Brain pericyte (primary cell): ENCODE results near the gene ST6GALNAC1.

Experiments
- DNase-seq: peaks from one replicate; pipeline ENCODE4 v3.0.0-alpha.2; 2012; ENCODE audit warnings: low read depth, low spot score

ST6GALNAC1 gene

DNA sequence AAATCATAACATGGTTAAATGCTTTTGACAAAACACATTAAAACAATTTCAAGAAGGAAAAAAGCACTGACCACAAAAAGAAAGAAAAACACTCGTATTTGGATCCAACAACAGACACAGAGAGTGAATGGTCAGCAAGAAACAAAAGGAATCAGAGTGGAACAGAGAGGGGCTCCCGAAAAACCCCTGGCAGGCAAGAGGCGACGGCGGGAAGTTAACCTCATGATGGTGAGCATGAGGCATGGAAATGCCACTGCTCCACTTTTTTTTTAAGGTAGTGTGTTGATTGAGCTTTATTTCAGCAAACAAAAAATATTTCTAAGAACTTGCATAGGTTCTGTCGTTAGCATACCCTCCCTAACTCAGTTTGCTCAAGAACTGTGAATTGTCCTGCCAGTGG, 32.1 kb upstream of the ST6GALNAC1 start:
- no peak for DNase-seq

DNA sequence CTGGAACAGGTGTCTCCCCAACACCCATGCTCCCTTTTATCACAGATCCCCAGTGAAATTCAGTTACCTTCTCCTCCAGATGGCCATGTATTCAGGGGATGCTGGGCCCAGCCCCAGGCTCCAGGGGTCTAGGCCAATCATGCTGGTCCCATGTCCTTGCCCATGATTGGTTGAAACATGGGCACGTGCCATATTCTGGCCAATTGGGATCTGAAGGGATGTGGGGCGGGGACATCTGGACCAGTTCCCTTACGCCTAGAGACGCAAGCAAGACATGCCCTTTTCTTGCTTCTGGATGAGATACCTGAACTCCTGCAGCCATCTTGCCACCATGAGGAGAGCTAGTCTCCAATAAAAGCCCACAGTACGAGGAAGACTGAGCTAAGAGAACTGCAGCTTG, 31.0 kb upstream of the ST6GALNAC1 start:
- DNase-seq = no peak

DNA sequence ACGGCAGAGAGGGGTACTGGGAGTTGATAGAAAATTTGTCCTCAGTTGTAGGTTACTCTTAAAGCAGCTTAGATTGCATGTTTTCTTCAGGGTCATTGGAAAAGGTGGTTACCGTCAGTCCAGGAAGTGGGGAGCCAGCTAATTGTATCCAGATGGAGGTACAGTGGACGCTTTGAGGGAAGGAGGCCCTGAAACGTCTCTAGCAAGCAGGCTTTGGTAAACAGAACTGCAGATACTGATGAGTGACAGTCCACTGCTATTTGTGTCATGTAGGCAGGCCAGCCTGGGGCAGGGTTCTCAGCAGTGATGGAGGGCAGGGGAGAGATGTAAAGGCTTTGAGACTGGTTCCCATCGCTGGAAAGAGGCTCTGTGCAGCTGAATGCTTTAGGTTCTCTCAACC, 30.2 kb upstream of the ST6GALNAC1 start:
- DNase-seq = no peak

DNA sequence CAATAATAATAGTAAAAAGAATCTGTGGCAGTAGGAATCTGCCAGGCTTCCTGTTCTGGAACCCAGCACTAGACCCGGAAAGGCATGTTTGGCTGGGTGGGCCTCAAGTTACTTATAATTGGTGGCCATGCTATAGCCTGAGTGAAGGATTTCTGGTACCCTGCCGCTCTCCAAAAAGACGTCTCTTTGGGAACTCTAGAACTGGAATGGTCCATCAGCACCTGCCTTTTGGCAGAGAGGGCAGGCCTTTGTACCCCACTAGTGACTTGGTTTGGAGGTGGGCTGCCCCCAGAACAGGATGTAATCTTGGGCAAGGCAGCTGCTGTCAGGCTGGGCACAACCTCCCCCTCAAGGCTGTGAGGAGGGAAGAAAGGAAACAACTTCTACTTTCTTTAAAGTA, 29.3 kb upstream of the ST6GALNAC1 start:
- no peak for DNase-seq

DNA sequence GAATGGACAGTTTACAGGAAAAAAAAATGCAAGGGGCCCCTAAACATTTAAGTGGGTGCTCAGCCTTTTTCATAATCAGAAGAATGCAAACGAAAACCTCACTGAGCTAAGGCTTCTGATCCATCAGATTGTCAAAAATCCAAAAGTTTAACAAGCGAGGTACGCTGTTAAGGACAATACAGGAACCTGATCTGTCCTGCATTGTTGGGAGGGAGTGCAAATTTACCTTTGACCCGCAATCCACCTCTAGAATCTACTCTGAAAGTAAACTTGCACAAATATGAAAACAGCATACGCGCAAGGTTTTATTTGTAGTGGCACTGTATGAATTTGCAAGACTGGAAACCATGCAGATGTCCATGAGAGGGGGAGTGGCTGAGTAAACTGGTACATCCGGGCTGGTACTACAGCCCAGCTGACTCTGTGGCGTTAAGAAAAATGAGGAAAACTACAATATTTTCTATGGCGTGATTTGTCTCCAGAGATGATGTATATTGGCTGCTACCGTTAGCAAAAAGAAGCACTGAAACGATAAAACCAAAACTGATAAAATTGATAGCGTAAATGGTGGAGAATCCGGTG, 28.8 kb upstream of the ST6GALNAC1 start:
- no peak for DNase-seq

DNA sequence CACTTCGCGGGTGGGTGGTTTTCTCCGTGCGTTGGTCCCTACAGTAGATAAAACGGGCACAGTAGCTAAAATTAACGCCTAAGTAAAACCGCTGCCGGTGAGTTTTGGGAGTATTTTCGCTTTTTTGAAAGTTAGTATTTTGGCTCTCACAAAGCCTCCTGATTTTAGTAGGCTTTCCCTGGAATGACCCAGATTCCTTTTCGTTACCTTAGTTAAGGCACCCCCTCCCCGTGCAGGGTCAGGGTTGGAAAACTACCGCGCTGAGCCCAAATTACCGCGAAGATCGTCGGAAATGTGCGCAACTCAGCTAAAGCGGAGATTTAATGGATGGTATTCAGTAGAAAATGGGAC, 28.3 kb upstream of the ST6GALNAC1 start:
- no peak for DNase-seq

DNA sequence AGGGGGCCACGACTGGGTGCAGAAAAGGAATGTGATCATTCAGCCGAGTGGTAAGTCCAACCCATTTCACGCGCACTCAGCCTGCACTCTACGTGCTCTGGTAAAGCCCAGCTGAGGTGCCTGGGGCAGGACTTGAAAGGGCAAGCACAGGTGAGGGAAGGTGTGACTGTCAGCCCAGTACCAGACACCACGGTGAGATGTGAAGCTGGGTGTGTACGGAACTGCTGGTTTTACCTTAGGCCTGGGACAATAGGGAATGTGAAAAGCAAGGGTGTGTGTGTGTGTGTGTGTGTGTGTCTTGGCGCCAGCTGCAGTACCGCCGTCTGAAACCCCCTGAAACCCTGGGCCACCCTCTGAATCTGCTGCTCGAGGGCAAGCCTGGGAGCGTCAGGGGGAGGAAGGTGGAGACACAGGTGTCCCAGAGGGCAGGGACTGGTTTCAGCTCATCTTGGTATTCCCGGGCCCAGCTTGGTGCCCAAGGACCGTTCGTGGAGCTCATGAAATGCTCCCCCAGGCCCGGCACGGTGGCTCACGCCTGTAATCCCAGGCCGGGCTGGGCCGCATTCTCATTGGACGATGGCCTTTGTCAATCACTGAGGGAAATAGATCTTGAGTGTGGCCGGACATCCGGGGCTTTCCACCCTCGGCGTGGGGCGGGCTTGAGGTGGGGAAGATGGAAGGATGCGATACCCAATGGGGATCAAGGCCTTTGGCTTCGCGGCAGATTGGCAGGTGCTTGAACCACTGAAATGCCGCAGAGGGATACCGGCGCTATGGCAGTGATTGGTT, 27.8 kb upstream of the ST6GALNAC1 start:
- peak; percentile 99 for DNase-seq

DNA sequence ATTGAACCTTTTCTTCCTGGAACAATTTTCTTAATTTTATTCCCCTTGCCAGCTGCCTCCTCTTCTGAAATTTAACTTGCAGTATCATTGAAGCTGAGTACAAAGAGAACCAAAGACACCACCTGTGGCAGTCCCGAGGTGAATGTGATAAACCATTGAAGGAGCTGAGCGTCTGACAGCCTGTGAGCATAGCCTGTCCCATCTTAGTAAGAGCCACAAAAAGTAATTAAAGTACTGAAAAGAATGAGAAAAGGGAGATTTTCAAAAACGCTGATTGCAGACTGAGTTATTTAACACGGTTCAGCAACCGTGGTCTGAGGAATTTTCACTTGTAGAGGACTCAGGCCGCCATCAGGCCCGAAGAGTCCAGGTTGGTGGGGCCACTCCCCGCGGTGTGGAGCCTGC, 27.2 kb upstream of the ST6GALNAC1 start:
- DNase-seq = no peak

DNA sequence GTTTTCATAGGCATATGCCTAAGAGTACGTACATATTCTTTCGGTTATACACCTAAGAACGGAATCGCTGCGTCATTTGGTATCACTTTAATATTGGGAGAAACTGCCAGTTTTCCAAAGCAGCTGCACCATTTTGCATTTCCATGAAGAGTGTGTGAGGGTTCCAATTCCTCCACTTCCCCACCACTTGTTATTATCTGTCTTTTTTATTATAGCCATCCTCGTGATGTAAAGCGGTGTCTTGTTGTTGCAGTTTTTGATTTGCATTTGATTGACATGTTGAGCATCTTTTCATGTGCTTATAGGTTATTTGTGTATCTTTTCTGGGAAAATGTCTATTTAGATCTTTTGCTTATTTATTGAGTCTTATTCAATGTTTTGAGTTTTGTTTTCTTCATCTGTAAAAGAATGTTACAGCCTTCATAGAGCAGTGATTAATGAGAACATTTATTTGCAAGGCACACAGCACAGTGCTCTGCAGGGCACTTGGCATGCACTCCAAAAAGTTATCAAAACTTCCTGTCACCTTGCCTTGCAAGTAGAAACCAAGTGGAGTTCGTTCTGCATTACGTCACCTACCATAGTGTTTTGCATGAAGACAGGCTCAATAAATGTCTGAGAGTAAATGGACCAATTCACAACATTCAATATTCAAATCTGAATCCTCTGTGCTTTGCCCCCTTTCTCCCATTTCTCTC, 26.6 kb upstream of the ST6GALNAC1 start:
- DNase-seq = no peak

DNA sequence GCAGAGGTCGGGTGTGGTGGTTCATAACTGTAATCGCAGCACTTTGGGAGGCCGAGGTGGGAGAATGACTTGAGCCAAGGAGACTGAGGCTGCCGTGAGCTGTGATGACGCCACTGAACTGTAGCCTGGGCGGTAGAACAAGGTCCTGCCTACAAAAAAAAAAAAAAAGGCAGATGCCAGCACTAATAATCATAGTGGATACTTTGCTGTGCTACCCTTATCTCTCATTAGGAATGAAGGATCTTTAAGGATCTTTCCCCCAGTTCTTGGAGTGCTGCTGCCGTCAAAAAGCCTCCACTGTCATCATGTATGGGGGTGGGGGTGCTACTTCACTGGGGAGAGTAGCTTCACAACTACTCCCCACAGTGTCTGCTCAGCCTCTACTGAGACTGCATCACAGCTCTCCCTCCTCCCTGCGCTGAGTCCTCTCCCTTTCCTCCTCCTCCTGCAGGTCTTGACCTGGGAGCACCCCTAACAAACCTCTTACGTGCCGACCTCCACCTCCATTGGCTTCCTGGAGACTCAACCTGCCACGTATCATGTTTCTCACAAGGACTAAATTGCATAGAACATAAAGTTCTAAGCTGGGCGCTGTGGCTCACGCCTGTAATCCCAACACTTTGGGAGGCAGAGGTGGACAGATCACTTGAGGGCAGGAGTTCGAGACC, 24.4 kb upstream of the ST6GALNAC1 start:
- no peak for DNase-seq

DNA sequence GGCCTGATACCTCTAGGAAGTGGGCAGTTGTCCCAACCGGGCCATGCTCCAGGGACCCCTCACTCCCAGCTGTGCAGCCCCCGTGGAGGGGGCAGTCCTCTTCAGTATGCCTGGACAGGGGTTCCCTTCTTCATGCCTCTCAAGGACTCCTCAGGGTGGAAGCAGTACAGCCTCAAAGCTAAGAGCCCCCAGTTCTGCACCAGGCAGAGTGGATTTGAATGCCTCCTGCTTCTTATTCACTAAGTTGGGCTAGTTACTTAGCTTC, 23.9 kb upstream of the ST6GALNAC1 start:
- no peak for DNase-seq

DNA sequence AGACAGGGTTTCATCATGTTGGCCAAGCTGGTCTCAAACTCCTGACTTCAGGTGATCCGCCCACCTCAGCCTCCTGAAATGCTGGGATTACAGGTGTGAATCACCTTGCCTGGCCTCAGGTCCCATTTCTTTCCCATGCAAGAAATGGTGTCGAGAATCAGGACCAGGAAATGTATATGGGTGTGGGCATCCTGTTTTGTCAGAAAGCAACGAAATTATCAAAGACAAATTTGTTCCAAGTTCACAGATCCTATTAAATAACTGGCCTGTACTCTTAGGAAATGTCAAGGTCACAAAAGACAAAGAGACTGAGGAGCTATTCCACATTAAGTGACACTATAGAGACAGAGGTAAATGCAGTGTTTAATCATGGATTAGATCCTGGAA, 17.1 kb upstream of the ST6GALNAC1 start:
- DNase-seq = no peak

DNA sequence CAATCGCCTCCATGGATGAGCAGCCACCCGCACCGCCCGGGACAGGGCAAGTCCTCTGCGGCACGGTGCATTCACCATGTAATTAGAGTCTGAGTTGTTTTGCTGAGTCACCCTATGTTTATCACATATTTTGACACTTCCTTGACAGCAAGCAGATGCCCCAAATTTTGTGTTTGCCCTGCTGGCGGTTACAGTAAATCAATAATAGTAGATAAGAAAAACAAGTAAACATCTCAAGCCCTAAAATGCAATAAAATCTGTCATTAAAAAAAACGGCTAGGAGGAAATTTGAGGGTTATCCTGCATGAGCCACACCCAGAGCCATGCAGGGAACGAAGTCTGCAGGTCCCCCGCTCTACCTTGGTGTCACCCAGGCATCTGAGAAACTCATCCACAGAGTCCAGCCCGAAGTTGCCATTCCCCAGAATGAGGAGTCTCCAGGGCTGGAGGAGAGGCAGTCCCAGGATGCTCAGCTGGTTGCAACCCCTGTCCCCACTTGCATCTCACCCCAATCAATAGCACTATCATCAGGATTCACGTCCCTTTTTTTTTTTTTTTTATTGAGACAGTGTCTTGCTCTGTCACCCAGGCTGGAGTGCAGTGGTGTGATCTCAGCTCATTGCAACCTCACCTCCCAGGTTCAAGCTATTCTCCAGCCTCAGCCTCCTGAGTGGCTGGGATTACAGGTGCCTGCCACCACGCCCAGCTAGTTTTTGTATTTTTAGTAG, 16.5 kb upstream of the ST6GALNAC1 start:
- no peak for DNase-seq

DNA sequence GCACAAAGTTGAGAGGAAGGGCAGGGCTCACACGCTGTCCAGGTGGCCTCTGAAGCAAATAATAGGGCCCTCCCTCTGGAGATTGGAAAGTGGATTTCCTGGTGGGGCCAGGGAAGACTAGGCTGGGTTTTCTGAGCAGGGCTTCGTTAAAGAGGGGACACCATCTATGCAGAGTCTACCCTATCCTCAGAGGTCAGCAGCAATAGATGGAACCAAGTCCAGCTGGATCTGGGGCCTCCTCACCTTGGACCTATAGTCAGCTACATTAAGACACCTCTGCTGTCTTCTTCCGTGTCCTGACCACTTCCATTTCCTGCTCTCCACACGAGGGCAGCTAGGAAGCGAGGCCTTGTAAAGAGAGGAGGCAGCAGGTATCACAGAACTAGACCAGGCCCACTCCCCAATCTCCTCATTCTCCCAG, 14.7 kb upstream of the ST6GALNAC1 start:
- DNase-seq = no peak

DNA sequence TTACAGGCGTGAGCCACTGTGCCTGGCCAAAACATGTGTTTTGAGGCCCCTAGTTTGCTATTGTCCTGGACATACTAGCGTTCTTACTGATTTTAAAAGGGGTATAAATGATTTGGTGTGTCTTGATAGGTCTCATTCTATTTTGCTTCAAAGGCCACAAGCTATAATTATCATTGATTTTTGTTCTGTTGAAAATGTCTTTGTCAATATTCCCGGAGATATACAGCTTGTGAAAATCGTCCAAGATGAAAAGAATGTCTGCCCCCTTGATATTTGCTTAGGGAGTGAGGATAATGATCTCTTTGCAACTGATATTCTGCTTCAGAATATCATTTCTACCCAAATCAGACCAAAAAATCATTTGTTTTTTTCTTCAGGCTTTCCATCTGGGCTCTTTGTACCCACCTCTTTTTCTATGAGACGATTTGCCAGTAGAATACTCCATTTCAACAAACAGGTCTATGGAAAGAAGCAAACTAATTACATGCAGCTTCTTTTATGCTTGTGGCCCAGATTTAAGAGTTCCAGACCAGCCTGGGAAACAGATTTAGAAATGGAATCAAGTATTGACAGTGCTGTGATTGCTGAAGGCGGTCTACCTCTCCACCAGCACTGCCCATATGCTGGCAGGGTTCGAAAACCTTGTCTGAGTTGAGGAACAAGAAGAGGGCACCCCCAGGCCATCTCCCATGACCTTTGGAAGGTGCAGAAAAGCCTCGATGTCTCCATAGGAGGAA, 14.1 kb upstream of the ST6GALNAC1 start:
- DNase-seq = no peak

DNA sequence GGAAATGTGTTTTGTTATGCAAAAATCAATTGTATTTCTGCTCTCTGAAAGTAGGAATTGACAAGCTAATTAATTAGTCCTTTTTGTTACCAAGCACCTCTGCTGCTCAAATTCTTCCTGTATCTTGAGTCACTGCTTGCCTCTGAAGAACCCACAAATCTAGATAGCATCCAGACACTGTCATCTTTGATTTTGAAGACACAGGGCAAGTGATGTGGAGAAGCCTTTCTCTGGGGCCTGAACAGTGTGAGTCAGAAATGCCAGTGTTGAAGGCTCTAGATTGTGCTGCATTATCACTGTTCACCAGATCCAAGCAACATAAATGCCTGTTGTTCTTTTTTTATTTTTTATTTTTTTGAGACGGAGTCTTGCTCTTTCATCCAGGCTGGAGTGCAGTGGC, 10.9 kb upstream of the ST6GALNAC1 start:
- DNase-seq = no peak

DNA sequence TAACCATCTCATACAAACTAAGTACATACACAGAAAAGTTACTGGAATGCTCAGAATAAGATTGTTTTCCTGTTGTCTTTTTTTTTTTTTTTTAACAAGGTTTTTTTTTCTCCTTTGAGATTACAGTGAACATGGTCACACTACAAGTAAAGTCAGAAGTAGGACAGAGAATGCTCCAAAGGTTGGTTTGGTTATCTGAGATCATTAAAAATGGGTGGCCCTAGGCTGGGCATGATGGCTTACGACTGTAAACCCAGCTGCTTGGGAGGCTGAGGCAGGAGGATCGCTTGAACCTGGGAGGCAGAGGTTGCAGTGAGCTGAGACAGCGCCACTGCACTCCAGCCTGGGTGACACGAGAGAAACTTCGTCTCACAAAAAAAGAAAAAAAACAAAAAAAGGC, 6.9 kb upstream of the ST6GALNAC1 start:
- DNase-seq = no peak

DNA sequence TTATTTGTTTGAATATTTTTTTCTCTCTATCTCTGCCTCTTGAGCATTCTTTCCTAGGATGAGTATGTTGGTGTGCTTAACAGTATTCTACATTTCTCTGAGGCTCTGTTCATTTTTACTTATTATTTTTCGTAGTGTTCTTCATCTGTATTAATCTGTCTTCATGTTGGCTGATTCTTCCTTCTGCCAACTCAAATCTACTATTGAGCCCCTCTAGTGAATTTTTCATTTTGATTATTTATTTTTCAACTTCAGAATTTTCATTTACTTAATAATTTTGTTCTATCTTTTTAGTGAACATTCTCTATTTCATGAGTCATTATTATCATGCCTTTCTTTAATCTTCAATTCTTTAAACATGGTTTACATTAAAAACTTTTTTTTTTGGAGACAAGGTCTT, 3.2 kb upstream of the ST6GALNAC1 start:
- DNase-seq = no peak

DNA sequence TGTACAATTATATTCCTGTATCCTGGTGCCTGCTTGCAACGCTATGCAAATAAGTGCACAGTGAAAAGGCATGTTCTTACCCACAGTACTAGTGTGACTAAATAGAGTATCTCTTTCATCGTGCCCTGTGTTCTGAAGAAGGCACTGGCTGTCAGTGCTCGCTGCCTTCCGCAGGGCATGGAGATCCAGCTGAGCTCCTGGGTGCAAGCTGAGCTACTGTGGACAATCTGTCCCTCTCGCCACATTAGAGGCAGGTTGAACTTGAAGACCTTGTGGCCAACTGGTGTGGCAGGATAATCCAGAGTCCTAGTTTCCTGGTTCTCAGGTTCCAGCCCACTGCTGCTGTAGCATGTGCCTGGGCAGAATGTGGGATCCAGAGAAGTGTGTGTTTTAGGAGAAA, 1.9 kb upstream of the ST6GALNAC1 start:
- no peak for DNase-seq

DNA sequence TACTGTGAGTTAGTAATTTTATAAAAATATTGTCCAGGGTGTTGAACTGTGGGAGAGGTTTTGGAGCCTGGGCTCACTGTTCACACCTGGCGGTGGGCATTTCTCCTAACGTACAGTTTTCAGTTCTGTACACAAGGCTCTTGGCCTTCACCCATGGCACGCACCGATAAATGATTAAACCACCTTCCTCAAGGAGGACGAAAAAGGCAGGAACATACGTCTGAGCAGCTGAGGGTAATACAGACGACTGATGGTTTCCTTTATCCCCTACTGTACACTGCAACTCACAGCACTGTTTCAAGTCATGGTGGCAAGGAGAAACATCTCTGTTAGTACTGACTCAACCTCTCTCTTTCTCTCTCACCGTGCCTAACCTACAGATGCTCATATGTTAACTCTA, 1.4 kb upstream of the ST6GALNAC1 start:
- DNase-seq = no peak

DNA sequence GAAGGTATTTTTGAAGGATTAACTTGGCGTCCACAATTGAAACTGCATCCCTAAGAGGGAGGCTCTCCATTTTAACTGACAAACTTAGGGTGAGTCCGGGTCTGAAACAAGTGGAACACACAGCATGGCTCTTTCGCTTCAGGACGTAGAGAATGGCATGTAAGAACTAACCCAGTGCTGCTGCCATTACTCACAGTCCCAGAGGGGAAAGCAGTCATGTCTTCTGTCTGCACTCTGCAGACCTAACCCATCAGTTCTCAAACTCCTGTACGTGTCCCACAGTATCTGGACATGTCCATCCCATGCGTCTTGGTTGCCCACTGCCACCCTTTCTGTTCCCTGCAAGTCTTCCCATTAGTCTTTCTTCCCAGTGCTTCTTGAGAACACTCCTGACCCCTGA, 563 bp downstream of the ST6GALNAC1 start:
- DNase-seq = no peak
